Psoas muscle (tissue), 8 donors: ENCODE data around the gene IL17RC. TPM values are rescaled to one million over a fixed set of nuclear protein-coding genes. Genes with fewer than 3 reads are reported as not detected.
"Not testable (repeated sequence)": the region's sequence is repeated elsewhere in the genome, so short reads cannot be mapped to it uniquely, and the experiment has no call there.

Experiments
- ATAC-seq, 4 donors: fragments of 200-7000 bp; cut with Tn5 transposase; one replicate each; pipeline ENCODE4 v1.9.1; 2020; ENCODE audit warnings: moderate library complexity in 3 of 4, mild to moderate bottlenecking in 2 of 4
- DNase-seq, 2 donors: peaks; one replicate each; pipeline ENCODE4 v3.0.0-alpha.2; 2020
- H3K27ac ChIP-seq: fragments of 200-600 bp; one replicate; pipeline ENCODE4 v1.8.0; 2022
- H3K27me3 ChIP-seq, 3 donors: fragments of 200-600 bp in 1 of 3; one replicate each; pipeline versions ENCODE4 v1.6.1 to v1.8.0; 2013 to 2022; ENCODE audit warnings: low read length in 2 of 3, mild to moderate bottlenecking in 2 of 3, moderate library complexity in 1 of 3; ENCODE audit not compliant: insufficient read depth in 3 of 3
- H3K36me3 ChIP-seq, 2 donors: fragments of 200-600 bp in 1 of 2; one replicate each; pipeline versions ENCODE4 v1.6.1 to v1.8.0; 2013 to 2022; ENCODE audit warnings: low read depth in 1 of 2, mild to moderate bottlenecking in 1 of 2, moderate library complexity in 1 of 2; ENCODE audit not compliant: insufficient read depth in 1 of 2
- H3K4me1 ChIP-seq: fragments of 200-600 bp; one replicate; pipeline ENCODE4 v1.8.0; 2022
- H3K4me3 ChIP-seq: fragments of 200-600 bp; one replicate; pipeline ENCODE4 v1.8.0; 2022; ENCODE audit warnings: mild to moderate bottlenecking
- H3K9me3 ChIP-seq: fragments of 200-600 bp; one replicate; pipeline ENCODE4 v1.8.0; 2022
- WGBS, 3 donors: extraction: QIAGEN DNeasy Blood & Tissue Kit; methylation state at CpG; one replicate each; pipeline versions ENCODE4 v1.1.6 to v1.1.7; 2013; 5-methylcytosine and 5-hydroxymethylcytosine counted together
- intact Hi-C, 2 donors: fragments of 100-400 bp; cut with DNase I; formaldehyde crosslinking; loops; one replicate each; pipeline versions ENCODE4 v1.11.0 to v1.14.2; 2022
- polyA plus RNA-seq, 3 donors: library from polyadenylated mRNA; stranded (reverse); fragments of 200-250 nt; gene quantifications; one replicate each; pipeline ENCODE4 v1.2.3, GENCODE V29; 2013
- total RNA-seq, 4 donors: library from RNA; stranded (reverse); fragmentation: NEBNext Ultra II Directional in 2 of 4; extraction: Animal tissue kit (Norgen Biotek cat#: 25700) in 2 of 4; gene quantifications; one replicate each; pipeline versions ENCODE4 v1.2.1 to v1.2.4, GENCODE V29; 2021 to 2023
- TF ChIP-seq, protein P1 (sequence below): fragments of 200-600 bp; IDR thresholded peaks from one replicate; pipeline ENCODE4 v1.8.0; 2022; ENCODE audit warnings: antibody characterized with exemption
- donor health status: healthy with polysubstance abuse.
- donor health status: DM: no; HTN: no; CAD: no; lungs with moderate emphysema.
- donor health status: Bipolar disorder and iron deficiency.
- donor health status: healthy.
- donor health status: DM: yes; HTN: yes; CAD: no.
- donor health status: DM: no; HTN: no; CAD: no.
- donor health status: DM: no; HTN: no; CAD: no.
- donor health status: DM: yes; HTN: yes; CAD: no.

The IL17RC gene
- total and polyA plus RNA-seq, 7 donors, result 10.4 to 27.0 (median 14.9) TPM

DNA sequence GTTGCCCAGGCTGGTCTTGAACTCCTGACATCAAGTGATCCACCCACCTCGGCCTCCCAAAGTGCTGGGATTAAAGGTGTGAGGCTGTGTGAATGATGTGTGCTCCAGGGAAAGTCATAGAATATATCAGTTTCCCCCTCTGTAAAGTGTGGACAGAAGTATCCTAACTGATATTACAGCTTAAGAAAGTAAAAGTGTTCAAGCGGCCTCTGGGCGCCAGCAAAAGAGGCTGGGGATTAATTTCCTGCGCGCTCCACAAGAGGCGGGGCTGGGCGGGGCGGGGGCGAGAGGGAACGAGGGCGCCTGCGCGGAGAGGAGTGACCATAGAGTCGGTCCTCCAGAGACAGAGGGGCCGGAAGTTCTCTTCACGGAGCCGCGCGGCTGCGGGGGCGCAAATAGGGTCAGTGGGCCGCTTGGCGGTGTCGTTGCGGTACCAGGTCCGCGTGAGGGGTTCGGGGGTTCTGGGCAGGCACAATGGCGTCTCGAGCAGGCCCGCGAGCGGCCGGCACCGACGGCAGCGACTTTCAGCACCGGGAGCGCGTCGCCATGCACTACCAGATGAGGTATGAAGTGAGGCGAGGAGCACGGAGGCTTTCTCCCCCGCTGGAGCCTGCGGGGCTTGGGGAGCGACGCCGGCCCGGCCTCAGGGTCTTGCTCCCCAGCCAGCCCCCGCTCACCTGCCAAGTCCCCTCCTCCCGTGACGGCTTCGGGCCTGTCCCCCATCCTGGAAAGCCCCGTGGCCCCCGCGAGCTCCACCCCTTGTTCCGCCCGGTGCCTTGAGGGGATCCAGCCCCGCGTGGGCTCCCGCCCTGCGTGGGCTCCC lies 26.4 kb upstream of the IL17RC start, which contains the start of gene JAGN1:
Gene JAGN1 (plus strand): TSS at position 362 of the 823 bp plus-strand sequence. CDS start 113 bp downstream, at position 475.
- DNase-seq (peak; percentile 89 to 94), ATAC-seq (peak; percentile 96 to 97 (median 97))
- TF ChIP-seq, protein P1, sequence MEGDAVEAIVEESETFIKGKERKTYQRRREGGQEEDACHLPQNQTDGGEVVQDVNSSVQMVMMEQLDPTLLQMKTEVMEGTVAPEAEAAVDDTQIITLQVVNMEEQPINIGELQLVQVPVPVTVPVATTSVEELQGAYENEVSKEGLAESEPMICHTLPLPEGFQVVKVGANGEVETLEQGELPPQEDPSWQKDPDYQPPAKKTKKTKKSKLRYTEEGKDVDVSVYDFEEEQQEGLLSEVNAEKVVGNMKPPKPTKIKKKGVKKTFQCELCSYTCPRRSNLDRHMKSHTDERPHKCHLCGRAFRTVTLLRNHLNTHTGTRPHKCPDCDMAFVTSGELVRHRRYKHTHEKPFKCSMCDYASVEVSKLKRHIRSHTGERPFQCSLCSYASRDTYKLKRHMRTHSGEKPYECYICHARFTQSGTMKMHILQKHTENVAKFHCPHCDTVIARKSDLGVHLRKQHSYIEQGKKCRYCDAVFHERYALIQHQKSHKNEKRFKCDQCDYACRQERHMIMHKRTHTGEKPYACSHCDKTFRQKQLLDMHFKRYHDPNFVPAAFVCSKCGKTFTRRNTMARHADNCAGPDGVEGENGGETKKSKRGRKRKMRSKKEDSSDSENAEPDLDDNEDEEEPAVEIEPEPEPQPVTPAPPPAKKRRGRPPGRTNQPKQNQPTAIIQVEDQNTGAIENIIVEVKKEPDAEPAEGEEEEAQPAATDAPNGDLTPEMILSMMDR, result no peak
- peaks cover 10 to 20% of the 10 kb centered on the region in 2 donors for H3K36me3 ChIP-seq
- intact Hi-C loops, result no loop called here
- peak within 1 kb of the TSS; percentile 73 for H3K4me3 ChIP-seq
- no peaks in the 10 kb centered on the region for H3K27me3 ChIP-seq
- H3K27ac ChIP-seq, result peak within 1 kb of the TSS; percentile 94
- 0 to 1% (median 0%) methylated on average over 45 to 62 of the region's 62 CpGs for WGBS, 3 donors
- peaks cover 10% of the 10 kb centered on the region for H3K4me1 ChIP-seq
- H3K9me3 ChIP-seq, result no peaks in the 10 kb centered on the region

- no peaks in the 10 kb centered on the region for H3K9me3 ChIP-seq
- intact Hi-C loops, result no loop called here
- ATAC-seq (no peak), DNase-seq (no peak)
- peaks cover 10% of the 10 kb centered on the region for H3K4me1 ChIP-seq
- peak overlapping the region; percentile 94 for H3K27ac ChIP-seq
- H3K36me3 ChIP-seq, result peaks cover 10 to 20% of the 10 kb centered on the region in 2 donors
- TF ChIP-seq, protein P1, result no peak
- WGBS, 3 donors, result 9 to 11% (median 10%) methylated on average over 12 of the region's 12 CpGs
- H3K4me3 ChIP-seq, result peak overlapping the region; percentile 73
- no peaks in the 10 kb centered on the region for H3K27me3 ChIP-seq
Observed at GRCh38 chr3:9891072-9891622, 25.8 kb upstream of the IL17RC start.

GRCh38 chr3:9893739-9894138 lies 23.2 kb upstream of the IL17RC start:
- intact Hi-C loops, result no loop called here
- Histone ChIP-seq H3K9me3 (no peaks in the 10 kb centered on the region), H3K27ac (peak overlapping the region; percentile 47), H3K4me1 (peaks cover 16% of the 10 kb centered on the region), H3K4me3 (no peak overlapping the region), H3K36me3 (peaks cover 10 to 20% of the 10 kb centered on the region in 2 donors), H3K27me3 (no peaks in the 10 kb centered on the region)
- DNase-seq, result no peak
- TF ChIP-seq, protein P1, result no peak
- WGBS, 3 donors, result 55 to 60% (median 57%) methylated on average over 1 of the region's 1 CpG
- no peak for ATAC-seq

GRCh38 chr3:9895715-9896114 lies 21.2 kb upstream of the IL17RC start:
- Histone ChIP-seq H3K36me3 (peaks cover 10 to 20% of the 10 kb centered on the region in 2 donors), H3K4me1 (peaks cover 16% of the 10 kb centered on the region)
- H3K9me3 ChIP-seq, intact Hi-C loops, ATAC-seq, H3K27me3 ChIP-seq, H3K27ac ChIP-seq, H3K4me3 ChIP-seq, DNase-seq: not testable (repeated sequence)
- 82 to 96% (median 95%) methylated on average over 3 of the region's 3 CpGs for WGBS, 3 donors

DNA sequence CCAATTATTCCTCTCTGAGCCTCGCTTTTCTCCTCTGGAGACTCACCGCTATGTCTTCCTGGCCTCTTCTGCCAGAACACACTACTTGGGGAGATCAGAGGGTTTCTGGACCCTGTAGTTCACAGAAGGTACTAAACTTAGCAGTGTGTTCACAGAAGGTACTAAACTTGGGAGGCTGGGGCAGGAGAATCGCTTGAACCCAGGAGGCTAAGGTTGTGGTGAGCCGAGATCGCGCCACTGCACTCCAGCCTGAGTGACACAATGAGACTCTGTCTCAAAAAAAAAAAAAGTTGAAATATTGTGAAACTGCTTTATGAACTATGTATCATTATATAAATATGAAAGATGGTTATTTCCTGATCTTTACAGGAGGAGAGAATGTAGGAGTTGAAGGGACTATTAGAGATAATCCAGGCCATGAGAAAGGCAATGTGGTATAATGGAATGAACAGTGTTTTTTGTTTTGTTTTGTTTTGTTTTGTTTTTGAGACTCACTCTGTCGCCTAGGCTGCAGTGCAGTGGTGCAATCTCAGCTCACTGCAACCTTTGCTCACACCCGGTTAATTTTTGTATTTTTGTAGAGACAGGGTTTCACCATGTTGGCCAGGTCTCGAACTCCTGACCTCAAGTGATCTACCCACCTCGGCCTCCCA lies 20.0 kb upstream of the IL17RC start:
- H3K4me3 ChIP-seq, intact Hi-C loops, ATAC-seq, DNase-seq, H3K27ac ChIP-seq, H3K27me3 ChIP-seq, H3K4me1 ChIP-seq, H3K9me3 ChIP-seq: not testable (repeated sequence)
- H3K36me3 ChIP-seq, result peaks cover 10 to 20% of the 10 kb centered on the region in 2 donors
- WGBS, 3 donors, result 90 to 92% (median 91%) methylated on average over 9 to 10 of the region's 10 CpGs
